PC-9 (cell line): Measurements from ENCODE around the gene EOMES.

ENCODE experiments used
- EZH2 ChIP-seq: fragments of 200-600 bp; sonication (generic); IDR thresholded peaks from 2 replicates; pipeline ENCODE4 v1.8.0; 2017; ENCODE audit warnings: antibody characterized with exemption, low read depth
- TF ChIP-seq, protein P1 (sequence below): fragments of 200-600 bp; sonication (generic); conservative IDR thresholded peaks from 2 replicates; pipeline ENCODE4 v1.6.1; 2017; ENCODE audit warnings: mixed run types, antibody characterized with exemption, mild to moderate bottlenecking, moderate library complexity

- TF ChIP-seq, protein P1, sequence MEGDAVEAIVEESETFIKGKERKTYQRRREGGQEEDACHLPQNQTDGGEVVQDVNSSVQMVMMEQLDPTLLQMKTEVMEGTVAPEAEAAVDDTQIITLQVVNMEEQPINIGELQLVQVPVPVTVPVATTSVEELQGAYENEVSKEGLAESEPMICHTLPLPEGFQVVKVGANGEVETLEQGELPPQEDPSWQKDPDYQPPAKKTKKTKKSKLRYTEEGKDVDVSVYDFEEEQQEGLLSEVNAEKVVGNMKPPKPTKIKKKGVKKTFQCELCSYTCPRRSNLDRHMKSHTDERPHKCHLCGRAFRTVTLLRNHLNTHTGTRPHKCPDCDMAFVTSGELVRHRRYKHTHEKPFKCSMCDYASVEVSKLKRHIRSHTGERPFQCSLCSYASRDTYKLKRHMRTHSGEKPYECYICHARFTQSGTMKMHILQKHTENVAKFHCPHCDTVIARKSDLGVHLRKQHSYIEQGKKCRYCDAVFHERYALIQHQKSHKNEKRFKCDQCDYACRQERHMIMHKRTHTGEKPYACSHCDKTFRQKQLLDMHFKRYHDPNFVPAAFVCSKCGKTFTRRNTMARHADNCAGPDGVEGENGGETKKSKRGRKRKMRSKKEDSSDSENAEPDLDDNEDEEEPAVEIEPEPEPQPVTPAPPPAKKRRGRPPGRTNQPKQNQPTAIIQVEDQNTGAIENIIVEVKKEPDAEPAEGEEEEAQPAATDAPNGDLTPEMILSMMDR = no peak
- no peak for TF ChIP-seq EZH2
Observed at GRCh38 chr3:27685474-27685873, 36.6 kb downstream of the EOMES start.
